Inferior parietal cortex (tissue), 1 donor: ENCODE measurements around the gene CSNK2B.

Source experiments
- DNase-seq: peaks from one replicate; pipeline ENCODE4 v3.0.0-alpha.2; 2016; ENCODE audit errors: extremely low spot score

Gene CSNK2B

DNA sequence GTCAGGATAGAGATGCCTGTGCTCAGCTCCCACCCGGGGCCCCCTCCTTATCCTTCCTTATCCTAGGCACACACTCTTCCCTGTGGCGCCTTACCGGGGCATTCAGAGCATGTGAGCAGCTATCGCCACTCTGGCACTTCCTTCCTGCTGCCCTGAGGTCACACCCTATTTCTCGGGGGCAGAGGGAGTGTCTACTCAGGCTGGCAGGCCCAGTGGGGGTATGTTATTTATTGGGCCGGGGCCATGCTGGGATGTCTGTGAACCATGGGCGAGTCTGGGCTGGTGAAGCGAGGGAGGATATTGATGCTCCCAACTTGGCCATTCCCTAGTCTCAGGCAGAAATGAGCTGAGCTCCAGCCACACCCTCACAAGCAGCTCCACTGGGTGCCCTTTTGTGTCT, 45.4 kb downstream of the CSNK2B start:
- DNase-seq: no peak

DNA sequence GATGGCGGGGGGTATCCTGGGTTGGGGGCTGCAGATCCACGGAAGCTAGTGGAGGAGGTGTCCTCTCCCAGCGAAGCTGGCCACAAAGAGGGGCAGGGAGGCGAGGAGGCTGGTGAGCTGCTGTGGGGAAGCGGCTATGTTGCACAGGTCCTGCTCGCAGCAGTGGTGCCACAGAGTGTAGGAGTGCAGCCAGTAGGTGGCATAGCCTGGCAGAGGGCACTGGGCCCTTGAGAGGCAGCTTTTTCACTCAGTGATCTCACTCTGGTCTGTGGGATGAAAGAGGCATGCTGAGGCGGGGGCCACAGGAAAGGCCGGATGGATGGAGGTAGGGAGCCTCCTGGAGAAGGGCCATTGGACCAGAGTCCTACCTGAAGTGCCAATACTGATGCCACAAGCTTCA, 46.4 kb downstream of the CSNK2B start:
- DNase-seq: no peak

DNA sequence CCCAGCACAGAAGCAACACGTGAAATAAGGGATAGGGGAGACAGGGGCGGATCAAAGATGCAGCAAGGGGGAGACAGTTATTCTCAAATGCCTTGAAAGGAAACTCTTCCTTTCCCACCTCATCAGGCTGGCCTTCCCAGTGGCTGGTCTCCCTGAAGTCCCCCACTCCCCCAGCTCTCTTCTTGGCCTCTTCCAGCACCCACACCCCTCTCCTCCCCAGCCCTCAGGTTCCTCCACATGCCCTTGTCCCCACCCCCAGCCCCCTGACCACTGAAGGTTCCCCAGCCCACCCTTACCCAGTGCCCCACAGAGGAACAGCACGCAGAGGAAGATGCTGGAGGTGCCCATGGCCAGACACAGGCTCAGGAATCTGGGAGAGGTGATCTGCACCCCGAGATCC, 47.6 kb downstream of the CSNK2B start:
- DNase-seq: no peak

DNA sequence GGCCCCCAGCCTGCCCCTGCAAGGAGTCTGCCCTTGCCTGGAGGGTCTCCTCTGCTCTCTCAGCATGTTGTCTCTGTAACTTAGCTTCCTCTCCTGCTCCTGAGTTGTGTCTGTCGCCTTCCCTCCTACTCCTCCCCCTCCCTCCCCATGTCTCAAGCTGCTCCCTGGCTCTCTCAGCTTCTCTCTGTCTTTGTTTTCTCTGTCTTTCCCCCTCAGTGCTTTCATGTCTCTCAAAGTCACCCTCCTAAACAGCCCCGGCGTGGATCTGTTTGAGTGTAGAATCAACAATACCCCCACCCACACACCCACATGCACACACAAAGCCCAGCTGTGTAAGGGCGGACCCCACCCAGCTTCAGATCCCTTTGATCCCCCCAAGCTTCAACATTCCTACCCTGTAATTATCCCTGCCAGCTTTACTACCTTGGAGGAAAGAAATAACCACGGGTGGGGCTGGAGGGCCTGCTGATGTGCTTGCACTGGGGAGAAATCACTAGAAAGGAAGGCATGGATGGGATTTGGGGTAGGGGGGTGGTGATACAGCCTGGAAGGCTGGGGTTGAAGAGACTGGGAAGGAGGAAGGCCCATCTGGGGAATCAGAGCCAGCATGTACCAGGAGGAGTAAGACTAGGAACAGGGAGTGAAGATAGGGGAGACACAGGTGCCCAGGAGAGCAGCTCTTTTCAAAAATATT, 48.3 kb downstream of the CSNK2B start:
- DNase-seq: no peak

DNA sequence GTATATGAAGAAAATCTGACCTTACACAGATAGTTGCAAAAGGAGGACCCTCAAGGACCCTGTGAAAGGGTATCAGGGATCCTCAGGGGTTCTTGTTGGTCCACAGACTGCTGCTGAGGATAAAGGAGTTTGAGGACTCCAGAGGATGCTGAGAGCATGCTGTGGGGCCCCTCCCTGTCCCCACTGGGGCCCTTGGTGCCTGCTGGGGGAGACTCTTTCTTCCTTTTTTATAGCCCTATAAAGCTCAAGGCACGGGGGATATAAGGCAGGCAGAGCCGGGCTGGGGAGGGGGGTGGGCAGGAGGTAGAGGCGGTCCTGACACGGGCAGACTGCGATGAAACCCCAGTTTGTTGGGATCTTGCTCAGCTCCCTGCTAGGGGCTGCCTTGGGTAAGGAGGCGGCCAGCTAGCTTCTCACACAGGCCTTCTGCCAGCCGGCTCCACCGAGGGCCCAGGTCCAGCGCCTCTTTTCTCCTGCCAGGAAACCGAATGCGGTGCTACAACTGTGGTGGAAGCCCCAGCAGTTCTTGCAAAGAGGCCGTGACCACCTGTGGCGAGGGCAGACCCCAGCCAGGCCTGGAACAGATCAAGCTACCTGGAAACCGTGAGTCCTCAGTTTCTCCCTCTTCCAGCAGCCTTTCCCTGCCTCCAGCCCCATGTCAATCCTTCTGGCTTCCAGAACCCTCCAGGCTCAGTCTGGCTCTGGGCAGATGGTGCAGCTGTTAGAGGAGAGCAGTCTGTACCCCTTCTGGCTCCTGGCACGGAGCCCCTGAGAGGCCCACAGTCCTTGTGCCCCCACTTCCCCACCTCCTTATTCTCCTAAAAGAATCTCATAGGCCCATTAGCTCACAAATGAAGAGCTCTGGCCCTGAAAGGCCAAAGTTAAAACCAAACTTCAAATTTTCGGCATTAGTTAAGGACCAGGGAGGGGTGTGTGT, 49.4 kb downstream of the CSNK2B start, which contains the start of gene LY6G6D:
Gene LY6G6D, plus strand, starts transcription at position 327 of the 937 bp plus-strand sequence. Its CDS starts 8 bp downstream, at position 335.
- DNase-seq: no peak

DNA sequence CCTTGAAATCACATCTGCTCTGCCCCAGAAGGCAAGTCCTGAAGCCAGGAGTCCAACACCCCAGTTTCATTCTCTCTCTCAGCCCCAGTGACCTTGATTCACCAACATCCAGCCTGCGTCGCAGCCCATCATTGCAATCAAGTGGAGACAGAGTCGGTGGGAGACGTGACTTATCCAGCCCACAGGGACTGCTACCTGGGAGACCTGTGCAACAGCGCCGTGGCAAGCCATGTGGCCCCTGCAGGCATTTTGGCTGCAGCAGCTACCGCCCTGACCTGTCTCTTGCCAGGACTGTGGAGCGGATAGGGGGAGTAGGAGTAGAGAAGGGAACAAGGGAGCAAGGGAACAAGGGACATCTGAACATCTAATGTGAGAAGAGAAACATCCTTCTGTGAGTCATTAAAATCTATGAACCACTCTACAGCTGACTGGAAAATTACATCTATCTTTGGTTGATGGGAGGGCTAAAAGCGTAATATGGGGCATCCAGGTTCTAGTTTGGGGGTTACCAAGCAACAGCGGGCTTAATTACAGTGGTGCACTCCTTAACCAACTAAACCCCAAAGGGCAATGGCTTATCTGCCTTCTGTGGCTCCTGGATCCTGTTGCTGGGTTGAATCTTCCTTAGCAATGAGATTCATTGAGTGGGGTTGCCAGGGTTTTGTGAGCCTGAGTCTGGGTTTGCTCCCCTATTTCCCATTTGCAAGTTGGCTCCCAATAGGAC, 51.8 kb downstream of the CSNK2B start:
- no peak for DNase-seq

DNA sequence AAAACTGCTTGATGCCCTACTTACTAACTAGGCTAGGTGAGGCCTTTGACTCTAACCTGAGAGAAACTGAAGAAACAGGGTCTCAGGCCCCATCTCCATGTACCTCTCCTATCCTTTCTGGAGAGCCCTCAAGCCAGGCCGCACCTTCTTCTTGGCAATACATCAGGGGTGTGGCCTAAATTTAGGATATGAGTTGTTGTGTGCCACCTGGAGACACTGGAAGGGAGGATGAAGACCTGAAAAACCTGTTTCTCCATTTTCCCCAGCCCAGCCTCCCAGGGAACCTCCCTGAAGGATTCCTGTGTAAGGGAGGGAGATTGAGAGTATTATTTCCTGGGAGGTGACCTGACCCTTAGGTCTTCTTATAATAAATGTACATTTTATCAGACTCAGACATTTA, 52.4 kb downstream of the CSNK2B start:
- no peak for DNase-seq

DNA sequence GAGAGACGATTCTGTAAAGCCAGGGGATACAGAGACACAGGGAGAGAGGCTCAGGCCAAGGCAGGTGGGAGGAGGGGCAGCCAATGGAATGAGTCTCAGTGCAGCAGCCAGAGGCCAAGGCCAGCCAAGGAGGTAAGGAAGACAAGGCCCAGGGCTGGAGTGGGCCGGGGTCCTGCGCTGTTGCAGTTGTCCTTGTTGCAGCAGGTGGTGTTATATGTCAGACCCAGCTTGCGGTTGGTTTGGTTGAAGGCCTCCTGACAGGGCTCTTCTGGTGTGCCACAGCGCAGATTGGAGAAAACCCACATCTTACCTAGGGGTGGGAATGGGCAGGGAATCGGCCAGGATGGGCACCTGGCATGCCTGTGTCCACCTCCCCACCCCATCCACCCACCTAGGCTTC, 53.1 kb downstream of the CSNK2B start:
- no peak for DNase-seq
